Stomach (tissue), 4 donors: ENCODE data around the gene PPP2CA.

Experiments used
- EP300 ChIP-seq: sonication (generic); formaldehyde crosslinking; IDR thresholded peaks from one replicate; pipeline ENCODE4 v1.6.1; 2017; ENCODE audit warnings: antibody characterized with exemption
- POLR2A ChIP-seq, 4 donors: fragments of 450-650 bp; IDR thresholded peaks; one replicate each; pipeline ENCODE4 v1.6.1; 2016; ENCODE audit warnings: antibody characterized with exemption in 4 of 4, control low read depth in 2 of 4, mild to moderate bottlenecking in 1 of 4, moderate library complexity in 1 of 4
- POLR2AphosphoS5 ChIP-seq, 3 donors: sonication (generic); formaldehyde crosslinking; IDR thresholded peaks; one replicate each; pipeline ENCODE4 v1.6.1; 2016; ENCODE audit warnings: antibody characterized with exemption in 3 of 3
- TF ChIP-seq, protein P1 (sequence below), 7 experiments: fragments of 450-650 bp in 4 of 7; fragments of 200-600 bp in 3 of 7; sonication (generic) in 3 of 7; IDR thresholded peaks; one replicate each; pipeline ENCODE4 v1.5.1; 2016 to 2019; ENCODE audit warnings: antibody characterized with exemption in 7 of 7, control low read depth in 2 of 7, mild to moderate bottlenecking in 1 of 7

GRCh38 chr5:134183481-134183880, 42.4 kb downstream of the PPP2CA start:
- TF ChIP-seq, protein P1, sequence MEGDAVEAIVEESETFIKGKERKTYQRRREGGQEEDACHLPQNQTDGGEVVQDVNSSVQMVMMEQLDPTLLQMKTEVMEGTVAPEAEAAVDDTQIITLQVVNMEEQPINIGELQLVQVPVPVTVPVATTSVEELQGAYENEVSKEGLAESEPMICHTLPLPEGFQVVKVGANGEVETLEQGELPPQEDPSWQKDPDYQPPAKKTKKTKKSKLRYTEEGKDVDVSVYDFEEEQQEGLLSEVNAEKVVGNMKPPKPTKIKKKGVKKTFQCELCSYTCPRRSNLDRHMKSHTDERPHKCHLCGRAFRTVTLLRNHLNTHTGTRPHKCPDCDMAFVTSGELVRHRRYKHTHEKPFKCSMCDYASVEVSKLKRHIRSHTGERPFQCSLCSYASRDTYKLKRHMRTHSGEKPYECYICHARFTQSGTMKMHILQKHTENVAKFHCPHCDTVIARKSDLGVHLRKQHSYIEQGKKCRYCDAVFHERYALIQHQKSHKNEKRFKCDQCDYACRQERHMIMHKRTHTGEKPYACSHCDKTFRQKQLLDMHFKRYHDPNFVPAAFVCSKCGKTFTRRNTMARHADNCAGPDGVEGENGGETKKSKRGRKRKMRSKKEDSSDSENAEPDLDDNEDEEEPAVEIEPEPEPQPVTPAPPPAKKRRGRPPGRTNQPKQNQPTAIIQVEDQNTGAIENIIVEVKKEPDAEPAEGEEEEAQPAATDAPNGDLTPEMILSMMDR (IDR thresholded peaks at IDR 0.05): no peak
- no peak for TF ChIP-seq POLR2A (IDR thresholded peaks at IDR 0.05)
- TF ChIP-seq POLR2AphosphoS5 (IDR thresholded peaks at IDR 0.05): no peak
- TF ChIP-seq EP300: no peak
